ENCODE results near the gene TRIM17. TPM values are rescaled to one million over a fixed set of nuclear protein-coding genes. Genes with fewer than 3 reads are reported as not detected.

Gene TRIM17
- total RNA-seq, 2 experiments from 2014 or later = 0.13 TPM; not detected in 1

- no peak overlapping the region for H3K4me2 ChIP-seq (ENCODE audit: low read length)
- intact Hi-C loops (cut with micrococcal nuclease; ENCODE audit: unreplicated experiment) = no loop called here
Observed at GRCh38 chr1:228376651-228377631, 39.7 kb downstream of the TRIM17 start.

GRCh38 chr1:228376262-228376628 lies 40.4 kb downstream of the TRIM17 start:
- Histone ChIP-seq H3K4me1 (ENCODE audit: insufficient read depth, low read length, poor library complexity, severe bottlenecking) (no peaks in the 10 kb centered on the region), H3K27ac (ENCODE audit: low read depth, low read length, poor library complexity, severe bottlenecking) (no peak overlapping the region), H3K4me3 (ENCODE audit: low read depth, low read length, poor library complexity, severe bottlenecking) (no peak overlapping the region), H3K4me2 (ENCODE audit: low read length) (no peak overlapping the region), H3K79me2 (ENCODE audit: insufficient read depth, low read depth, low read length) (no peaks in the 10 kb centered on the region), H4K20me1 (ENCODE audit: insufficient read depth, low read length) (no peaks in the 10 kb centered on the region; the same call in 1 of the 2 replicates), H3K9me2 (ENCODE audit: insufficient read depth, low read length) (no peaks in the 10 kb centered on the region), H2AFZ (ENCODE audit: low read length) (no peak overlapping the region), H3K9me3 (ENCODE audit: low read length) (no peaks in the 10 kb centered on the region), H3K36me3 (ENCODE audit: insufficient read depth, low read length) (no peaks in the 10 kb centered on the region)
- no peak for DNase-seq (ENCODE audit: low spot score)
- intact Hi-C loops (cut with micrococcal nuclease; ENCODE audit: unreplicated experiment) = no loop called here
- TF ChIP-seq EZH2phosphoT487 (IDR thresholded peaks at IDR 0.05; ENCODE audit: borderline replicate concordance, low read depth, low read length) (no peak), CTCF (conservative IDR thresholded peaks at IDR 0.05; ENCODE audit: low read length) (no peak)
- CTCF ChIA-PET (ENCODE audit: unreplicated experiment) = no interaction called here
- BruUV-seq (replicated peaks) = no TSS peak
- POLR2A ChIA-PET = no interaction called here

More at GRCh38 chr1:228376651-228377631, 39.7 kb downstream of the TRIM17 start:
- Histone ChIP-seq H4K20me1 (ENCODE audit: insufficient read depth, low read length) (no peaks in the 10 kb centered on the region; the same call in 1 of the 2 replicates), H3K27ac (ENCODE audit: low read depth, low read length, poor library complexity, severe bottlenecking) (no peak overlapping the region), H3K4me3 (ENCODE audit: low read depth, low read length, poor library complexity, severe bottlenecking) (no peak overlapping the region), H3K79me2 (ENCODE audit: insufficient read depth, low read depth, low read length) (no peaks in the 10 kb centered on the region), H2AFZ (ENCODE audit: low read length) (no peak overlapping the region), H3K36me3 (ENCODE audit: insufficient read depth, low read length) (no peaks in the 10 kb centered on the region), H3K9me3 (ENCODE audit: low read length) (no peaks in the 10 kb centered on the region), H3K9me2 (ENCODE audit: insufficient read depth, low read length) (no peaks in the 10 kb centered on the region), H3K4me1 (ENCODE audit: insufficient read depth, low read length, poor library complexity, severe bottlenecking) (no peaks in the 10 kb centered on the region)
- DNase-seq (ENCODE audit: low spot score) = no peak
- TF ChIP-seq CTCF (conservative IDR thresholded peaks at IDR 0.05; ENCODE audit: low read length) (no peak), EZH2phosphoT487 (IDR thresholded peaks at IDR 0.05; ENCODE audit: borderline replicate concordance, low read depth, low read length) (no peak)
- no TSS peak for BruUV-seq (replicated peaks)
- CTCF ChIA-PET (ENCODE audit: unreplicated experiment) = no interaction called here
- POLR2A ChIA-PET = no interaction called here
